Measurements from ENCODE around the gene MECP2.

DNA sequence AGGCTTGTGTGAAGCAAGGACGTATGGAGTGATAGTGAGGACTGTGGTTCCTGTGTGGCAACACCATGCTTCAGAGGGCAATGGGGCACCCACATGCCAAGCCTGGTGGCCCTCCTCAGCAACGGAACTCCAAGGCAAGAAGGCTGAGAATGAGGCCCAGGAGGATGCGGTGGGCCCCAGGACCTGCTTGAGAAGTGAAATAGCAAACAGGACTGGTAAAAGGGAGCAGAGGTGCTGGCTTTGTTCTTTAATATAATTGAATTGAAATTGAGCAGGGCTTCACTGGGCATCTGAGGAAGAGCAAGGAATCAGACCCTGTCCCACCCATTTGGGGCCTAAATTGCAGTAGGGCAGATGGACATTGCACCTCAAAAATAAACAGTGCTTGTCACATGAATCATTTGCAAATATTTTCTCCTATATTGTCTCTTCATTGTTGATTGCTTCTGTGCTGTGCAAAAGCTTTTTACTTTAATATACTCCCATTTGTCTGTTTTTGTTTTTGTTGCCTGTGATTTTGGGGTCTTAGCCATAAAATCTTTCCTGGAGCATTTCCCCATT is 122.7 kb downstream of the MECP2 start:
- TF ChIP-seq, protein P1, sequence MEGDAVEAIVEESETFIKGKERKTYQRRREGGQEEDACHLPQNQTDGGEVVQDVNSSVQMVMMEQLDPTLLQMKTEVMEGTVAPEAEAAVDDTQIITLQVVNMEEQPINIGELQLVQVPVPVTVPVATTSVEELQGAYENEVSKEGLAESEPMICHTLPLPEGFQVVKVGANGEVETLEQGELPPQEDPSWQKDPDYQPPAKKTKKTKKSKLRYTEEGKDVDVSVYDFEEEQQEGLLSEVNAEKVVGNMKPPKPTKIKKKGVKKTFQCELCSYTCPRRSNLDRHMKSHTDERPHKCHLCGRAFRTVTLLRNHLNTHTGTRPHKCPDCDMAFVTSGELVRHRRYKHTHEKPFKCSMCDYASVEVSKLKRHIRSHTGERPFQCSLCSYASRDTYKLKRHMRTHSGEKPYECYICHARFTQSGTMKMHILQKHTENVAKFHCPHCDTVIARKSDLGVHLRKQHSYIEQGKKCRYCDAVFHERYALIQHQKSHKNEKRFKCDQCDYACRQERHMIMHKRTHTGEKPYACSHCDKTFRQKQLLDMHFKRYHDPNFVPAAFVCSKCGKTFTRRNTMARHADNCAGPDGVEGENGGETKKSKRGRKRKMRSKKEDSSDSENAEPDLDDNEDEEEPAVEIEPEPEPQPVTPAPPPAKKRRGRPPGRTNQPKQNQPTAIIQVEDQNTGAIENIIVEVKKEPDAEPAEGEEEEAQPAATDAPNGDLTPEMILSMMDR (IDR thresholded peaks at IDR 0.05) = no peak
- no peak for TF ChIP-seq POLR2A (IDR thresholded peaks at IDR 0.05)
